HCT116 (cell line): ENCODE measurements around the gene CADPS. TPM values are rescaled to one million over a fixed set of nuclear protein-coding genes. Genes with fewer than 3 reads are reported as not detected.

Experiments used
- ATAC-seq: fragments of 200-7000 bp; cut with Tn5 transposase; 2 replicates; pipeline ENCODE4 v1.9.1; 2020; ENCODE audit warnings: mild to moderate bottlenecking, moderate library complexity
- BruUV-seq: library from RNA; stranded (reverse); fragments of 400-500 nt; replicated peaks from 2 replicates; lab custom pipeline; 2021; lab: Mats Ljungman, UMichigan
- CTCF ChIA-PET: fragments of 300-600 bp; sonication (Branson Sonifier 250); formaldehyde crosslinking; loops from one replicate; lab custom pipeline; 2021; ENCODE audit warnings: antibody characterized with exemption; lab: Charles Lee
- POLR2A ChIA-PET: fragments of 300-600, 350-600 bp; sonication (Branson Sonifier 250); formaldehyde crosslinking; loops from one replicate; lab custom pipeline; 2021; ENCODE audit warnings: antibody characterized with exemption; lab: Charles Lee
- RAD21 ChIA-PET, 2 experiments: fragments of 300-600 bp; sonication (Branson Sonifier 250); formaldehyde crosslinking; loops; one replicate each; lab custom pipeline; 2023; ENCODE audit warnings: low total read pairs in 2 of 2; ENCODE audit not compliant: uncharacterized antibody in 2 of 2, unreplicated experiment in 2 of 2, low non-redundant PET in 1 of 2; lab: Charles Lee
- DNase-seq: peaks from one replicate; pipeline ENCODE4 v3.0.0-alpha.2; 2010; ENCODE audit warnings: low read depth, low spot score
- H2AFZ ChIP-seq: fragments of 200-600 bp; shearing (Covaris generic), sonication (generic); 2 replicates; pipeline ENCODE4 v1.6.1; 2017; ENCODE audit warnings: low read depth, mixed run types, mixed read lengths, antibody characterized with exemption, low read length; ENCODE audit not compliant: poor library complexity, severe bottlenecking
- H3K27ac ChIP-seq: 2 replicates; pipeline ENCODE4 v1.5.1; 2012; ENCODE audit warnings: low read depth, low read length
- H3K27me3 ChIP-seq: fragments of 200-600 bp; sonication (generic); 2 replicates; pipeline ENCODE4 v1.6.1; 2016; ENCODE audit warnings: mixed run types, low read length, mixed read lengths; ENCODE audit not compliant: insufficient read depth
- H3K36me3 ChIP-seq, 2 experiments: fragments of 200-500 bp in 1 of 2; fragments of 200-600 bp in 1 of 2; sonication (Bioruptor generic) in 1 of 2; sonication (generic) in 1 of 2; 2 replicates each; pipeline versions ENCODE4 v1.5.1 to v1.6.1; 2014 to 2016; ENCODE audit warnings: low read length in 2 of 2, inconsistent platforms in 1 of 2, mixed read lengths in 1 of 2, mixed run types in 1 of 2; ENCODE audit not compliant: insufficient read depth in 2 of 2, control insufficient read depth in 1 of 2
- H3K4me1 ChIP-seq, 2 experiments: fragments of 200-600 bp in 1 of 2; sonication (generic) in 1 of 2; 2 replicates each; pipeline versions ENCODE4 v1.5.1 to v1.6.1; 2012 to 2017; ENCODE audit warnings: low read length in 2 of 2, inconsistent platforms in 1 of 2, mild to moderate bottlenecking in 1 of 2, mixed read lengths in 1 of 2, mixed run types in 1 of 2, moderate library complexity in 1 of 2; ENCODE audit not compliant: insufficient read depth in 2 of 2, control insufficient read depth in 1 of 2
- H3K4me2 ChIP-seq: fragments of 200-600 bp; sonication (generic); 2 replicates; pipeline ENCODE4 v1.6.1; 2017; ENCODE audit warnings: mixed run types, low read length, mixed read lengths
- H3K4me3 ChIP-seq, 2 experiments: fragments of 200-600 bp in 1 of 2; sonication (generic) in 1 of 2; replicated peaks in 1 of 2; 2 replicates each; pipeline ENCODE4 v1.5.1; 2011 to 2016; ENCODE audit warnings: low read length in 2 of 2, control low read depth in 1 of 2, low read depth in 1 of 2, mild to moderate bottlenecking in 1 of 2, mixed read lengths in 1 of 2, mixed run types in 1 of 2
- H3K79me2 ChIP-seq: fragments of 200-600 bp; sonication (generic); 2 replicates; pipeline ENCODE4 v1.6.1; 2017; ENCODE audit warnings: mild to moderate bottlenecking, mixed run types, low read length, moderate library complexity, mixed read lengths; ENCODE audit not compliant: insufficient read depth
- H3K9ac ChIP-seq: fragments of 200-600 bp; sonication (generic); 2 replicates; pipeline ENCODE4 v1.6.1; 2016; ENCODE audit warnings: low read length, mixed read lengths
- H3K9me2 ChIP-seq: fragments of 200-600 bp; sonication (generic), shearing (Covaris generic); 2 replicates; pipeline ENCODE4 v1.6.1; 2017; ENCODE audit warnings: mixed run types, mild to moderate bottlenecking, moderate library complexity; ENCODE audit not compliant: insufficient read depth
- H3K9me3 ChIP-seq, 2 experiments: fragments of 200-500 bp in 1 of 2; fragments of 200-600 bp in 1 of 2; sonication (Bioruptor generic) in 1 of 2; sonication (generic) in 1 of 2; 2 replicates each; pipeline ENCODE4 v1.6.1; 2014 to 2017; ENCODE audit warnings: low read length in 2 of 2, mixed read lengths in 2 of 2, inconsistent platforms in 1 of 2, low read depth in 1 of 2, mild to moderate bottlenecking in 1 of 2, mixed run types in 1 of 2, moderate library complexity in 1 of 2; ENCODE audit not compliant: control insufficient read depth in 1 of 2, insufficient read depth in 1 of 2
- H4K20me1 ChIP-seq: fragments of 200-600 bp; sonication (generic), shearing (Covaris generic); 2 replicates; pipeline ENCODE4 v1.6.1; 2017; ENCODE audit warnings: mixed run types, mild to moderate bottlenecking, moderate library complexity; ENCODE audit not compliant: insufficient read depth
- EGR1 ChIP-seq: IDR thresholded peaks from 2 replicates; pipeline ENCODE4 v1.6.1; 2012; ENCODE audit warnings: low read depth
- JUND ChIP-seq: IDR thresholded peaks from 2 replicates; pipeline ENCODE4 v1.6.1; 2012
- POLR2AphosphoS5 ChIP-seq: IDR thresholded peaks from 2 replicates; pipeline ENCODE4 v1.6.1; 2011; ENCODE audit warnings: mild to moderate bottlenecking, low read depth, low read length, moderate library complexity
- RAD21 ChIP-seq: IDR thresholded peaks from 2 replicates; pipeline ENCODE4 v1.6.1; 2012; ENCODE audit warnings: low read depth, mild to moderate bottlenecking
- SIN3A ChIP-seq: IDR thresholded peaks from 2 replicates; pipeline ENCODE4 v1.6.1; 2012; ENCODE audit warnings: low read depth
- SRF ChIP-seq: IDR thresholded peaks from 2 replicates; pipeline ENCODE4 v1.6.1; 2012; ENCODE audit warnings: low read depth
- TCF7L2 ChIP-seq: IDR thresholded peaks from 2 replicates; pipeline ENCODE4 v1.7.0; 2011; ENCODE audit warnings: borderline replicate concordance, inconsistent platforms; ENCODE audit not compliant: insufficient read depth, insufficient read length; ENCODE audit errors: extremely low read depth
- intact Hi-C: fragments of 100-400 bp; cut with micrococcal nuclease; formaldehyde crosslinking; loops from 2 replicates; pipeline ENCODE4 v1.10.0; 2022
- total RNA-seq: library from RNA; stranded (reverse); gene quantifications from one replicate; pipeline ENCODE4 v1.2.1, GENCODE V29; 2021; ENCODE audit not compliant: unreplicated experiment
- TF ChIP-seq, protein P1 (sequence below): IDR thresholded peaks from 2 replicates; pipeline ENCODE4 v1.6.1; 2011; ENCODE audit warnings: mild to moderate bottlenecking, low read length, moderate library complexity; ENCODE audit not compliant: insufficient replicate concordance; ENCODE audit errors: extremely low read depth
- TF ChIP-seq, protein P2 (sequence below): IDR thresholded peaks from 2 replicates; pipeline ENCODE4 v1.6.1; 2012; ENCODE audit warnings: low read depth
- TF ChIP-seq, protein P3 (sequence below): IDR thresholded peaks from 2 replicates; pipeline ENCODE4 v1.6.1; 2012

The CADPS gene
- total RNA-seq, 1 experiment from 2014 or later, result not detected

DNA sequence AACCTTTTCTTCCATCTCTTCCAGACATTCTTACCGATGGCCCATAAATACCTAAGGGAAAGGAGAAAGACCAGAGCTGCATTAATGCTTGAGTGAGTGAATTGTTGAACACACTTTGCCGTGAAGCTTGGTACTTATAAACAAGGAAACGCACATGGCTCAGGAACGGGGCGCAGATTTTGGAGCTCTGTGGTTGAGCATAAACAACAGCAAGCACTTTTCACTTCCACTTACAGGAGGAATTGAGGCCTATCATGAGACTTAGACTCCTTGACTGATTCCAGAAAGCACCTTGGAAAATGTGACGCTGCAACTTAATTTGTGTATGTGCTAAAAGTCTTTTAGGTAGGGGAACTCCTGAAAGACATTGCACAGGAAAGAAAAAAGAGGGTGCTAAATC is 304.3 kb downstream of the CADPS start:
- Histone ChIP-seq H3K9ac (no peak overlapping the region), H4K20me1 (no peaks in the 10 kb centered on the region), H3K27ac (no peak overlapping the region), H3K36me3 (no peaks in the 10 kb centered on the region), H2AFZ (no peak overlapping the region), H3K4me2 (no peak overlapping the region), H3K27me3 (peaks cover 12% of the 10 kb centered on the region; the same call in 1 of the 2 replicates), H3K9me3 (no peaks in the 10 kb centered on the region), H3K79me2 (no peaks in the 10 kb centered on the region), H3K4me3 (no peak overlapping the region), H3K9me2 (no peaks in the 10 kb centered on the region), H3K4me1 (no peaks in the 10 kb centered on the region)
- POLR2A ChIA-PET, result no interaction called here
- no TSS peak for BruUV-seq
- TF ChIP-seq EGR1 (no peak), JUND (no peak), TCF7L2 (no peak), SIN3A (no peak)
- DNase-seq (no peak), ATAC-seq (no peak)
- CTCF ChIA-PET, result no interaction called here
- intact Hi-C loops, result no loop called here
- RAD21 ChIA-PET, result no interaction called here

DNA sequence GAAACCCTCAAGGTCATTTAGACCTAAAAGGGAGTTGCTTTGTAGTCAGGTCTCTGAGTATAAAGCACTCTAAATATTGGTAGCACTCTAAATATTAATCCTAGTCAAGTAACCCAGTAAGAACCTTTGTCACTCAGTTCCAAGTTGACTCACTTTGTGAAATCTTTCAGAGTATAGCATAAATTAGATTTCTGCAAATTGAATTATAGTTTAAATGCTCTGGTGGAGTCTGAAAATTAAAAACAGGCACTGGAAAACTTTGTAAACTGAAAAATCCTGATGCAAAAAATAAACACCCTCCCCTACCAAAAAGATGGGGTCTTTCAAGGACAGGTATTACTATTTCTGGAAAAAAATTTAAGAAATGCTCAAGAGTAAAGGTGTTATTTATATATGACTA is 305.6 kb downstream of the CADPS start:
- intact Hi-C loops, result no loop called here
- BruUV-seq, result no TSS peak
- Histone ChIP-seq H3K9me3 (no peaks in the 10 kb centered on the region), H3K4me1 (no peaks in the 10 kb centered on the region), H3K9ac (no peak overlapping the region), H2AFZ (no peak overlapping the region), H4K20me1 (no peaks in the 10 kb centered on the region), H3K9me2 (no peaks in the 10 kb centered on the region), H3K4me2 (no peak overlapping the region), H3K27me3 (peaks cover 13% of the 10 kb centered on the region; the same call in 1 of the 2 replicates), H3K36me3 (no peaks in the 10 kb centered on the region), H3K4me3 (no peak overlapping the region), H3K27ac (no peak overlapping the region), H3K79me2 (no peaks in the 10 kb centered on the region)
- no peak for ATAC-seq
- CTCF ChIA-PET, result no interaction called here
- DNase-seq, result no peak
- TF ChIP-seq, protein P1, sequence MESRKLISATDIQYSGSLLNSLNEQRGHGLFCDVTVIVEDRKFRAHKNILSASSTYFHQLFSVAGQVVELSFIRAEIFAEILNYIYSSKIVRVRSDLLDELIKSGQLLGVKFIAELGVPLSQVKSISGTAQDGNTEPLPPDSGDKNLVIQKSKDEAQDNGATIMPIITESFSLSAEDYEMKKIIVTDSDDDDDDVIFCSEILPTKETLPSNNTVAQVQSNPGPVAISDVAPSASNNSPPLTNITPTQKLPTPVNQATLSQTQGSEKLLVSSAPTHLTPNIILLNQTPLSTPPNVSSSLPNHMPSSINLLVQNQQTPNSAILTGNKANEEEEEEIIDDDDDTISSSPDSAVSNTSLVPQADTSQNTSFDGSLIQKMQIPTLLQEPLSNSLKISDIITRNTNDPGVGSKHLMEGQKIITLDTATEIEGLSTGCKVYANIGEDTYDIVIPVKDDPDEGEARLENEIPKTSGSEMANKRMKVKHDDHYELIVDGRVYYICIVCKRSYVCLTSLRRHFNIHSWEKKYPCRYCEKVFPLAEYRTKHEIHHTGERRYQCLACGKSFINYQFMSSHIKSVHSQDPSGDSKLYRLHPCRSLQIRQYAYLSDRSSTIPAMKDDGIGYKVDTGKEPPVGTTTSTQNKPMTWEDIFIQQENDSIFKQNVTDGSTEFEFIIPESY, result no peak
- TF ChIP-seq POLR2AphosphoS5 (no peak), TCF7L2 (no peak), SRF (no peak), RAD21 (no peak)
- TF ChIP-seq, protein P2, sequence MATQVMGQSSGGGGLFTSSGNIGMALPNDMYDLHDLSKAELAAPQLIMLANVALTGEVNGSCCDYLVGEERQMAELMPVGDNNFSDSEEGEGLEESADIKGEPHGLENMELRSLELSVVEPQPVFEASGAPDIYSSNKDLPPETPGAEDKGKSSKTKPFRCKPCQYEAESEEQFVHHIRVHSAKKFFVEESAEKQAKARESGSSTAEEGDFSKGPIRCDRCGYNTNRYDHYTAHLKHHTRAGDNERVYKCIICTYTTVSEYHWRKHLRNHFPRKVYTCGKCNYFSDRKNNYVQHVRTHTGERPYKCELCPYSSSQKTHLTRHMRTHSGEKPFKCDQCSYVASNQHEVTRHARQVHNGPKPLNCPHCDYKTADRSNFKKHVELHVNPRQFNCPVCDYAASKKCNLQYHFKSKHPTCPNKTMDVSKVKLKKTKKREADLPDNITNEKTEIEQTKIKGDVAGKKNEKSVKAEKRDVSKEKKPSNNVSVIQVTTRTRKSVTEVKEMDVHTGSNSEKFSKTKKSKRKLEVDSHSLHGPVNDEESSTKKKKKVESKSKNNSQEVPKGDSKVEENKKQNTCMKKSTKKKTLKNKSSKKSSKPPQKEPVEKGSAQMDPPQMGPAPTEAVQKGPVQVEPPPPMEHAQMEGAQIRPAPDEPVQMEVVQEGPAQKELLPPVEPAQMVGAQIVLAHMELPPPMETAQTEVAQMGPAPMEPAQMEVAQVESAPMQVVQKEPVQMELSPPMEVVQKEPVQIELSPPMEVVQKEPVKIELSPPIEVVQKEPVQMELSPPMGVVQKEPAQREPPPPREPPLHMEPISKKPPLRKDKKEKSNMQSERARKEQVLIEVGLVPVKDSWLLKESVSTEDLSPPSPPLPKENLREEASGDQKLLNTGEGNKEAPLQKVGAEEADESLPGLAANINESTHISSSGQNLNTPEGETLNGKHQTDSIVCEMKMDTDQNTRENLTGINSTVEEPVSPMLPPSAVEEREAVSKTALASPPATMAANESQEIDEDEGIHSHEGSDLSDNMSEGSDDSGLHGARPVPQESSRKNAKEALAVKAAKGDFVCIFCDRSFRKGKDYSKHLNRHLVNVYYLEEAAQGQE, result no peak
- TF ChIP-seq, protein P3, sequence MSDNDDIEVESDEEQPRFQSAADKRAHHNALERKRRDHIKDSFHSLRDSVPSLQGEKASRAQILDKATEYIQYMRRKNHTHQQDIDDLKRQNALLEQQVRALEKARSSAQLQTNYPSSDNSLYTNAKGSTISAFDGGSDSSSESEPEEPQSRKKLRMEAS, result no peak
- POLR2A ChIA-PET, result no interaction called here
- RAD21 ChIA-PET, result no interaction called here
